ENCODE measurements around the gene PPM1H. TPM values are rescaled to one million over a fixed set of nuclear protein-coding genes. Genes with fewer than 3 reads are reported as not detected.

PPM1H gene
- total RNA-seq, 1 donor from 2014 or later = 3.9 TPM

DNA sequence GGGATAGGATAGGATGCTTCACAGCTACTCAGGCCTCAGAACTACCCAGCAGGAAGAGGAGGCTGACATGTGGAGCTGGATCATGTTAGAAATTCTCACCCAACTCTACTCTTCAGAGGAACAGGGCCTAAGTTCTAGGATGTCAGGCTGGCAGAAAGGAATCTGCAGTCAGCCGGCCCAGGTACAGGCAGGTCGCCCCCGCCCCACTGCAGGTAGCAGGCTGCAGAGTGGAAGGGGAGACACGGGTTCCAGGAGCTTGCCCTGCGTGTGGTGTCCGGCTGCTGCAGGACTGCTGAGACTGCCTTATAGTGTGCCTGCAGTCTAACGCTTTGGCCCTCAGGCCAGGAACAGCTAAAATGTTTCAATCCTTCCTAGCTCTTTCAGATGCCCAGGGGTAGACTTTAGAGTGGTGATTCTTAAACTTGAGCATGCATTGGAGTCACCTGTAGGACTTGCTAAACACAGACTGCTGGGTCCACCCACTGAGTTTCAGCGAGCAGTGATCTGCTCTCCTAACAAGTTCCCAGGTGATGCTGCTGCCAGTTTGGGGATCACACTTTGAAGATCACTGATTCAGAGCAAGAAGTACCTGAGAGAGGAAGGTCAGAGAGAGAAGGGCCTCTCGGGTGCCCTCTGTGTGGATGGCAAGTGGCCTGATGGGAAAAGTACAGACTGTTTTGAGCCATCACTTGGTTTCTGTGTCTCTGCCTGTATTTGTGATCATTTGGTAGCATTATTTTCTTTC, 153.6 kb downstream of the PPM1H start:
- DNase-seq (ENCODE audit: low read depth) = no peak
- TF ChIP-seq, protein P1, sequence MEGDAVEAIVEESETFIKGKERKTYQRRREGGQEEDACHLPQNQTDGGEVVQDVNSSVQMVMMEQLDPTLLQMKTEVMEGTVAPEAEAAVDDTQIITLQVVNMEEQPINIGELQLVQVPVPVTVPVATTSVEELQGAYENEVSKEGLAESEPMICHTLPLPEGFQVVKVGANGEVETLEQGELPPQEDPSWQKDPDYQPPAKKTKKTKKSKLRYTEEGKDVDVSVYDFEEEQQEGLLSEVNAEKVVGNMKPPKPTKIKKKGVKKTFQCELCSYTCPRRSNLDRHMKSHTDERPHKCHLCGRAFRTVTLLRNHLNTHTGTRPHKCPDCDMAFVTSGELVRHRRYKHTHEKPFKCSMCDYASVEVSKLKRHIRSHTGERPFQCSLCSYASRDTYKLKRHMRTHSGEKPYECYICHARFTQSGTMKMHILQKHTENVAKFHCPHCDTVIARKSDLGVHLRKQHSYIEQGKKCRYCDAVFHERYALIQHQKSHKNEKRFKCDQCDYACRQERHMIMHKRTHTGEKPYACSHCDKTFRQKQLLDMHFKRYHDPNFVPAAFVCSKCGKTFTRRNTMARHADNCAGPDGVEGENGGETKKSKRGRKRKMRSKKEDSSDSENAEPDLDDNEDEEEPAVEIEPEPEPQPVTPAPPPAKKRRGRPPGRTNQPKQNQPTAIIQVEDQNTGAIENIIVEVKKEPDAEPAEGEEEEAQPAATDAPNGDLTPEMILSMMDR (conservative IDR thresholded peaks at IDR 0.05; ENCODE audit: low read depth, low read length) = no peak
- H3K4me3 ChIP-seq (ENCODE audit: low read depth, low read length) = no peak overlapping the region

DNA sequence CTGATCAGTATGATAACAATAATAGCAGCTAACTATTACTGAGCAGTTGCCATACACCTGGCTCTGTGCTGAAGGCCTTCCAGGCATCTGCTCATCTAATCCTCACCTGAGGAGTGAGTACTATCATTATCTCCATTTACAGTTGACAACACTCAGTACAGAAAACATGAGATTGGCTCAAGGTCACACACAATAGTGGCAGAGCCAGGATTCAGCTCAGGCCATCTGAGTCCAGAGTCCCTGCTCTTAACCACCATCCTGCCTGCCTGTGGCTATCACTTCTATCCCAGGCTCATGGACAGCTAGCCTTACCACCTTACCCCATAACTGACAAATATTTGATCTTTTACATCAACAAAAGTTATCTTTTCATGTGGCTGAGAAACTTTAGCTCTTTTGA, 155.5 kb downstream of the PPM1H start:
- no peak overlapping the region for H3K4me3 ChIP-seq (ENCODE audit: low read depth, low read length)
- no peak for DNase-seq (ENCODE audit: low read depth)
- TF ChIP-seq, protein P1 (conservative IDR thresholded peaks at IDR 0.05; ENCODE audit: low read depth, low read length) = no peak

DNA sequence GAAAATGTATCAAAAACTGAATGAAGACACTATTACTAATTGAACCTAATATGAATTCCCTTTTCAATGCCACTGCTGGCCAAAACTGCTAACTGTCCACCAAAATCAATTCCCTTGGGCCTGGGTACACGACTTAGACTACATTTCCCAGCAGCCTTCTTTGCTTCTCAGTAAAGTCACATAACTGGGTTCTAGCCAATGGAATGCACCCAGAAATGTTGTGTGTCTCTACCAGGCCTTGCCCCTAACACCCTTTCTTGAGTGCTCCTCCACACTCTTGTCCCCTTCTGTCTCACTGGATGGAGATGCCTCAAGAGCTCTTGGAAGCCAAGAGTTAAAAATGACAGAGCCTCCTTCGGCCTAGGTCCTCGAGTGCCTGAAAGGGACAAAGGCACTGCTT, 156.8 kb downstream of the PPM1H start:
- no peak for DNase-seq (ENCODE audit: low read depth)
- TF ChIP-seq, protein P1 (conservative IDR thresholded peaks at IDR 0.05; ENCODE audit: low read depth, low read length) = no peak
- no peak overlapping the region for H3K4me3 ChIP-seq (ENCODE audit: low read depth, low read length)

DNA sequence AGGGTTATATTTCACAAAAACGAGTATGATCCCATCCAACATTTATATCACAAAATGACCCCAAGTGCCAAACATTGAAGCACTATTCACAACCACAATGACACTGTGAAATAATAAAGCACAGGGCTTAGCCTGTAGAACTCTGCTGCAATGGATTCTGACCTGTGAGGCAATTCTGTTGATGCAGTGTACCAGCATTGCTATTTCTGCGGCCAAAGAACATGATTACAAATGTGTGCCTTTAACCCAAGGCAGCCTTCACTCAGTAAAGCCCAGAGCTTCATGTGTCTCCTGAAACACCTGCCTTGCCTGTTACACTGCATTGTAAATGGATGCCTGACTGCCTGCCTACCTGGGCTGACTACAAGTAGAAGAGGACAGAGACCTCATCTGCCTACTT, 158.0 kb downstream of the PPM1H start:
- no peak for DNase-seq (ENCODE audit: low read depth)
- no peak overlapping the region for H3K4me3 ChIP-seq (ENCODE audit: low read depth, low read length)
- TF ChIP-seq, protein P1 (conservative IDR thresholded peaks at IDR 0.05; ENCODE audit: low read depth, low read length) = no peak

DNA sequence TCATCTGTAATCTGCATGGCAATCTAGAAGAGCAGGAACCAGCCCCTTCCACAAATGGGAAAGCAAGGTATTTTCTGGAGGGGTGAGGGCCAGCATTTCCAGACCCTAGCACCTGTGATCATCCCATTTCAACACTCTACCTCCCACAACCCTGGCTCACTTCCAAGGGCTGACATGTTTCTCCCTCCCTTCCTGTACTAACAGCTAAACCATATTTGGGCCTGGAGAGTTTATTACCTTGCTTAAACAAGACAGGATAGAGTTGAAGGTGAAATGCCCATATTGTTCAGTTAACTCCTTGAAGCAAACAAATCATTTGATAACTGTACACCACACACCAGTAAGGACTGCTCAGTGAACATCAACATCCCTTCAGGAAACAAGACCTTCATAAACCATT, 158.4 kb downstream of the PPM1H start:
- no peak for DNase-seq (ENCODE audit: low read depth)
- TF ChIP-seq, protein P1 (conservative IDR thresholded peaks at IDR 0.05; ENCODE audit: low read depth, low read length) = no peak
- H3K4me3 ChIP-seq (ENCODE audit: low read depth, low read length) = no peak overlapping the region

DNA sequence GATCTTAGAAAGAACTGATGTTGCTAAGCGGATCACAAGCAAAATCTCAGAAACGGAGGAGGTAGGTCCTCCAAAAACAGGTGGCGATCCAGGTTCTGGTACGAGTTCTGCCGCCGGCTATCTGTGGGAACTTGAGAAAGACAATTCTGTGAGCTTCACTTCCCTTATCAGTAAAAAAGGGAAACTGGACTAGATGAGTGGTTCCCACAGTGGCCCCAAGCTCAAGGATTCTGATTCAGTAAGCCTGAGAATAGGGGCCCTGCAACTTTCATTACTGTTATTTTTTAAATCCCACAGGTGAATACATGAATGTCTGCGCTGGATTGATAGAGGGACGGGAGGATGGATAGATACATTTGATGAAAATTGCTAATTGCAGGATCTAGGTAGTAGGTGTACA, 160.2 kb downstream of the PPM1H start:
- H3K4me3 ChIP-seq (ENCODE audit: low read depth, low read length) = no peak overlapping the region
- TF ChIP-seq, protein P1 (conservative IDR thresholded peaks at IDR 0.05; ENCODE audit: low read depth, low read length) = no peak
- DNase-seq (ENCODE audit: low read depth) = no peak

DNA sequence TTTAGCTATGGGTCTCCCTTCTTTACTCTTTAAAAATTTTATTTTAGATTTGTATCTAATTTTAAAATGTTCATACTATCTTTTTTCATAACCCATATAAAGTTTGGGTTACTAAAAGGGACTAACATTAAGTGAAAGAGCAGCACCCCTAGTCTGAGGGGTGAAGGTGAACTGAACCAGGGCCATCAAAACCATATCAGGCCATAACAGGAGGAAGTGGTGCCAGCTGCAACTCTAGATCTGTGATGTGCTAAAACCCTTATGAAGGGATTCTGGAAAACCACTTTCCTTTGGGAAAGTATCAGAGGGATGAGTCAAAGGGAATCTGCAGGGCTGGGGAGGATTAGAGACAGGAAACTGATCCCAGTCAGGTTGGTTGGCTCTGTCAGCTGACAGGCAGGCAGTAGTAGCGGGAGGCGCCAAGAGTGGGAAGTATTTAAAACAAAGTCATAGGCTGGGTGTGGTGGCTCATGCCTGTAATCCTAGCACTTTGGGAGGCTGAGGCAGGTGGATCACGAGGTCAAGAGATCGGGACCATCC, 162.5 kb downstream of the PPM1H start:
- TF ChIP-seq, protein P1 (conservative IDR thresholded peaks at IDR 0.05; ENCODE audit: low read depth, low read length) = no peak
- no peak for DNase-seq (ENCODE audit: low read depth)
- no peak overlapping the region for H3K4me3 ChIP-seq (ENCODE audit: low read depth, low read length)
